ENCODE data around the gene ZNF239.
"Not testable (repeated sequence)": the region's sequence is repeated elsewhere in the genome, so short reads cannot be mapped to it uniquely, and the experiment has no call there.

Gene ZNF239

GRCh38 chr10:43594944-43595589, 20.7 kb upstream of the ZNF239 start:
- H3K27ac ChIP-seq = no peak overlapping the region
- TF ChIP-seq CTCF (conservative IDR thresholded peaks at IDR 0.05) (no peak), ZFX (IDR thresholded peaks at IDR 0.05) (no peak)

GRCh38 chr10:43591303-43591904, 17.0 kb upstream of the ZNF239 start:
- no peak overlapping the region for H3K27ac ChIP-seq
- TF ChIP-seq ZFX (IDR thresholded peaks at IDR 0.05) = no peak
- no peak for TF ChIP-seq CTCF (conservative IDR thresholded peaks at IDR 0.05)

- H3K27ac ChIP-seq = not testable (repeated sequence)
Observed at GRCh38 chr10:43586730-43587115, 12.3 kb upstream of the ZNF239 start.

GRCh38 chr10:43585981-43586729, 11.7 kb upstream of the ZNF239 start:
- no peak overlapping the region for H3K27ac ChIP-seq
- TF ChIP-seq CTCF (conservative IDR thresholded peaks at IDR 0.05) (no peak), ZFX (IDR thresholded peaks at IDR 0.05) (no peak)

- no peak for TF ChIP-seq CTCF (conservative IDR thresholded peaks at IDR 0.05)
- no peak for TF ChIP-seq ZFX (IDR thresholded peaks at IDR 0.05)
- no peak overlapping the region for H3K27ac ChIP-seq
Observed at GRCh38 chr10:43585046-43585445, 10.6 kb upstream of the ZNF239 start.

- peak overlapping the region; percentile 58 for H3K27ac ChIP-seq
- TF ChIP-seq CTCF (conservative IDR thresholded peaks at IDR 0.05) (no peak), ZFX (IDR thresholded peaks at IDR 0.05) (no peak)
Observed at GRCh38 chr10:43584051-43584450, 9.6 kb upstream of the ZNF239 start.

- H3K27ac ChIP-seq = no peak overlapping the region
- TF ChIP-seq CTCF (conservative IDR thresholded peaks at IDR 0.05) (no peak), ZFX (IDR thresholded peaks at IDR 0.05) (no peak)
Observed at GRCh38 chr10:43576580-43576979, 2.2 kb upstream of the ZNF239 start.
